Bone marrow (tissue), 2 donors: ENCODE measurements around the gene ATOH8.
A peak's percentile ranks its signal among the peaks of the same experiment; 100 is the strongest.
"Not testable (repeated sequence)": the region's sequence is repeated elsewhere in the genome, so short reads cannot be mapped to it uniquely, and the experiment has no call there.

Experiments used
- DNase-seq, 2 donors: peaks; one replicate each; lab custom pipeline; 2025; lab: John Stamatoyannopoulos, UW

Gene ATOH8

GRCh38 chr2:85753525-85754312, at the start of gene ATOH8:
ATOH8 (plus strand) TSS chr2:85753991; CDS start chr2:85754190, 199 bp downstream.
- DNase-seq = peak; percentile 9 to 41

- DNase-seq = no peak
These were observed 49.8 kb upstream of the ATOH8 start for GRCh38 chr2:85704038-85704437.

- DNase-seq = no peak
These were observed 48.8 kb upstream of the ATOH8 start for GRCh38 chr2:85704800-85705679.

GRCh38 chr2:85705680-85706039, 48.1 kb upstream of the ATOH8 start:
- no peak for DNase-seq

GRCh38 chr2:85706063-85706462, 47.7 kb upstream of the ATOH8 start:
- DNase-seq = no peak

- DNase-seq = peak in 1 of 2 donors; percentile 29
These were observed 47.0 kb upstream of the ATOH8 start for GRCh38 chr2:85706599-85707296.

GRCh38 chr2:85707304-85707703, 46.5 kb upstream of the ATOH8 start:
- peak in 1 of 2 donors; percentile 63 for DNase-seq

GRCh38 chr2:85708641-85709040, 45.1 kb upstream of the ATOH8 start:
- no peak for DNase-seq

- DNase-seq = no peak
These were observed 44.4 kb upstream of the ATOH8 start for GRCh38 chr2:85709401-85709811.

GRCh38 chr2:85710687-85711577, 42.9 kb upstream of the ATOH8 start:
- DNase-seq = no peak

- DNase-seq = no peak
These were observed 42.2 kb upstream of the ATOH8 start for GRCh38 chr2:85711578-85712060.

GRCh38 chr2:85712336-85712735, 41.5 kb upstream of the ATOH8 start:
- no peak for DNase-seq

- DNase-seq = no peak
These were observed 40.8 kb upstream of the ATOH8 start for GRCh38 chr2:85712849-85713612.

GRCh38 chr2:85713836-85714235, 40.0 kb upstream of the ATOH8 start:
- no peak for DNase-seq

- DNase-seq = not testable (repeated sequence)
These were observed 39.4 kb upstream of the ATOH8 start for GRCh38 chr2:85714421-85714820.

- no peak for DNase-seq
These were observed 39.0 kb upstream of the ATOH8 start for GRCh38 chr2:85714841-85715240.

GRCh38 chr2:85716346-85716914, 37.4 kb upstream of the ATOH8 start:
- no peak for DNase-seq

- DNase-seq = no peak
These were observed 36.3 kb upstream of the ATOH8 start for GRCh38 chr2:85717308-85718008.

GRCh38 chr2:85718009-85718391, 35.8 kb upstream of the ATOH8 start:
- DNase-seq = peak in 1 of 2 donors; percentile 14
